ENCODE measurements around the gene GPR62. TPM values are rescaled to one million over a fixed set of nuclear protein-coding genes. Genes with fewer than 3 reads are reported as not detected.
"Not testable (repeated sequence)": the region's sequence is repeated elsewhere in the genome, so short reads cannot be mapped to it uniquely, and the experiment has no call there.

GPR62 gene, protein sequence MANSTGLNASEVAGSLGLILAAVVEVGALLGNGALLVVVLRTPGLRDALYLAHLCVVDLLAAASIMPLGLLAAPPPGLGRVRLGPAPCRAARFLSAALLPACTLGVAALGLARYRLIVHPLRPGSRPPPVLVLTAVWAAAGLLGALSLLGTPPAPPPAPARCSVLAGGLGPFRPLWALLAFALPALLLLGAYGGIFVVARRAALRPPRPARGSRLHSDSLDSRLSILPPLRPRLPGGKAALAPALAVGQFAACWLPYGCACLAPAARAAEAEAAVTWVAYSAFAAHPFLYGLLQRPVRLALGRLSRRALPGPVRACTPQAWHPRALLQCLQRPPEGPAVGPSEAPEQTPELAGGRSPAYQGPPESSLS
- not detected in 2 replicates for total RNA-seq (2014; rRNA removed; shearing (Covaris generic); ENCODE audit: low replicate concordance)

DNA sequence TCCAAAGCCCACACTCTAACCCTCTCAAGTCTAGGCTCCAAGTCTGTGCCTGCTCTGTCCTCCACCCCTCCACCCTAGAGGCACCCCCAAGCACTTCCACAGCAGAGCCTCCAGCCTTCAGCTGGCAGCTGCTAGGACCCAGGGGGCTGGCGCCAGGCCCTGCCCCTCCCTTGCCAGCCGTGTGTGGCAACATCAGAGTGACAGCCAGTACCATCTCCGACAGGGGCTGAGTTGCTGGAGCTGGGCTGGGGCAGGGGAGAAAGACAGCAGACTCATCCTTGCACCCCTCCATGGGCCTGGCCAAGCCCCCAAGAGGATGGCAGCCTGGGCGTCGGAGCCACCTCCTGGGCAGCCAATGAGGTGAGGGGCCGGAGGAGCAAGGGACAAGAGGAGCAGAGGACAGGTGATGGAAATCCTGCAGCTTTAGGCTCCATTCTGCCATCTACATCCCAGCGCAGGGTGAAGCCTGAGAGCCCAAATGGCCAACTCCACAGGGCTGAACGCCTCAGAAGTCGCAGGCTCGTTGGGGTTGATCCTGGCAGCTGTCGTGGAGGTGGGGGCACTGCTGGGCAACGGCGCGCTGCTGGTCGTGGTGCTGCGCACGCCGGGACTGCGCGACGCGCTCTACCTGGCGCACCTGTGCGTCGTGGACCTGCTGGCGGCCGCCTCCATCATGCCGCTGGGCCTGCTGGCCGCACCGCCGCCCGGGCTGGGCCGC is at the start of gene GPR62:
Gene GPR62 (plus strand): TSS at position 207 of the 718 bp plus-strand sequence. CDS start 272 bp downstream, at position 479.
- in situ Hi-C loops (cut with HindIII; ENCODE audit: low pct_unique_long_range_greater_than_20kb, low sequenced_read_pairs) = no loop called here
- no peak for DNase-seq (ENCODE audit: low read depth)

DNA sequence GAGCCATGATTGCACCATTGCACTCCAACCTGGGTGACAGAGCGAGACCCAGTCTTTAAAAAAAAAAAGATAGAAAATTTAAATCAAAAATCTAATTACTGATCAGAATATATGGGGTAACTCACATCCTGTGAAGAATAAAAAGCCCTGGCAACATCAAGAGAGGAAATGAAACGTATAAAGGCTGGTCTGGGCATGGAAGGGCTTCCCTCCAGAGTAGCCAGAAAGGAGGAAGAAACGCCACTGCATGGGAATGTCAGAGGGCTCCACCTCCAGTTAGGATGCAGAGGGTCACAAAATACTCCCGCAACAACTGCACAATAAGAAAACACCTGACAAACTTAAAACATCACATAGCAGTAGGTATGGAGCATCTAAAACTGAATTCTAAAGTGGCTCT is 47.2 kb upstream of the GPR62 start:
- DNase-seq (ENCODE audit: low read depth) = no peak
- in situ Hi-C loops (cut with HindIII; ENCODE audit: low pct_unique_long_range_greater_than_20kb, low sequenced_read_pairs) = no loop called here

DNA sequence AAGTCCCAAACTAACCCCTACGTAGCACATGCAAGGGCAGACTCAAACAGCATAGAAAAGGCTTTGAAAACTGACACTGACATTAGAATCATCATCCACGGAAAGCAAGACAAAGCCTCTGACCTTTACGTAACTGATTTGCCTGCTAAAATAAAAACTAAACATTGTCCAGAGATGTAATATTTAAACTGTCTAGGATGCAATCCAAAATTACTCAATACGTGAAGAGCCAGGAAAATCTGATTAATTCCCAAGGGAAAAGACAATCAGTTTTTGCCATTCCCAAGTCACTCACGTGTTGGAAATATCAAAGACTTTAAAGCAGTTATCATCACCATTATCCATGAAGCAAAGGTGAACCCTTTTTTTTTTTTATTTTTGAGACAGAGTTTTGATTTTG is 38.8 kb upstream of the GPR62 start:
- in situ Hi-C loops (cut with HindIII; ENCODE audit: low pct_unique_long_range_greater_than_20kb, low sequenced_read_pairs) = no loop called here
- no peak for DNase-seq (ENCODE audit: low read depth)

DNA sequence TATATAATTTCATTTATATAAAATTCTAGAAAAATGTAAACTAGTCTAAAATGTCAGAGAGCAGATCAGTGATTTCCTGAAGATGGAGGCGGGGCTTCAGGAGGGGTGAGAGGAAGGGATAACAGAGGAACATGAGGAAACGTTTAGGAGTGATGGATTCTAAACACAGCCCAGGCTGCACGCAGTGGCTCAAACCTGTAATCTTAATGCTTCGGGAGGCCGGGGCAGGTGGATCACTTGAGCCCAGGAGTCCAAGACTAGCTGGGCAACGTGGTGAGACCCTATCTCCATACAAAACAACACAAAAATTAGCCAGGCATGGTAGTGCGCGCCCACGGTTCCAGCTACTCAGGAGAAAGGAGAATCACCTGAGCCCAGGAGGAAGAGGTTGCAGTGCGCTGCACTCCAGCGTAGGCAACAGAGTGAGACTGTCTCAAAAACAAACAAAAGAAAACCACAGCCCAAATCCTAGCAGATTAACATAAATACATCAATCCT is 34.1 kb upstream of the GPR62 start:
- in situ Hi-C loops (cut with HindIII; ENCODE audit: low pct_unique_long_range_greater_than_20kb, low sequenced_read_pairs) = no loop called here
- no peak for DNase-seq (ENCODE audit: low read depth)

DNA sequence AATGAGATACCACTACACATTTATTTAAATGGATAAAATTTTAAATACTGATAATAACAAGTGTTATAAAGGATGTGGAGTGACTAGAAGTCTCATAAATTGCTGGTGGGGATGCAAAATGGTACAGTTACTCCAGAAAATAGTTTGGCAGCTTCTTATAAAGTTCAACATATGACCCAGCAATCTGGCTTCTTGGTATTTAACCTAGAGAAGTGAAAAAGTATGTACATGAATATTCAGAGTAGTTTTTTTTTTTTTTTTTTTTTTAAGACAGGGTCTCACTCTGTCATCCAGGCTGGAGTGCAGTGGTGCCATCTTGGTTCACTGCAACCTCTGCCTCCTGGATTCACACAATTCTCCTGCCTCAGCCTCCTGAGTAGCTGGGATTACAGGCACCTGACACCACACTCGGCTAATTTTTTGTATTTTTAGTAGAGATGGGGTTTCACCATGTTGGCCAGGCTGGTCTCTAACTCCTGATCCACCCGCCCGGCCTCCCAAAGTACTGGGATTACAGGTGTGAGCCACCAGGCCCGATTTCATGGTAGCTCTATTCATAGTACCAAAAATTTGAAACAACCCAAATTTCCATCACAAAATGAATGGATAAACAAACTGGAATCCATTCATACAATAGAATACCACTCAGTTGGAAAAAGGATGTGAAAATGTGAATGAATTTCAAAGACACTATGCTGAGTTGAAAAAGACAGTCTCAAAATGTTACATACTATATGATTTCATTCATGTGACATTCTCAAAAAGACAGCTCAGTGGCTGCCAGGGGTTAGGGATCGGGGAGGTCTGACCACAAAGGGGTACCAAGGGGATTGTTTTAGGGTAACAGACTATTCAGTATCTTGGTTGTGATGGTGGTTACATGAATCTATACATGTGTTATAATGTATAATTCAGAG is 27.9 kb upstream of the GPR62 start:
- in situ Hi-C loops (cut with HindIII; ENCODE audit: low pct_unique_long_range_greater_than_20kb, low sequenced_read_pairs) = no loop called here
- DNase-seq (ENCODE audit: low read depth) = no peak

DNA sequence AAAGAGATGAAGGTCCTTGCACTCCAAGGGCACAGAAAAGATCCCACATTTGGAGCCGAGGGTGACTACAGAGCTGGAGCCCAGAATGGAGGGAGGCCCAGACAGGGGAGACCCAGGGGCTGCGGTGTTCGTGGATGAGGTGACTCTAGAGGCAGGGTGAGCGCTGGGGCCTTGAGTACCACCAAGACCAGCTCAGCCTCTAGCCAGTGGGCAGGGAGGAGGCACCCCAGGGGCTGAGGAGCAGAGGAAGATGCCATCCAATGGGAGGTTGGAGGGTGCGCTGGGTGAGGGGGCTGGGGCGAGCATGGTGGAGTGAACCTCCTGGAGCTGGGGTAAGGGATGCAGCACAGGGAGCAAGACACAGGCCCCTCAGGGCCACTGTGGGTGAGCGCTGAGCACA is 26.7 kb upstream of the GPR62 start:
- in situ Hi-C loops (cut with HindIII; ENCODE audit: low pct_unique_long_range_greater_than_20kb, low sequenced_read_pairs) = no loop called here
- no peak for DNase-seq (ENCODE audit: low read depth)

DNA sequence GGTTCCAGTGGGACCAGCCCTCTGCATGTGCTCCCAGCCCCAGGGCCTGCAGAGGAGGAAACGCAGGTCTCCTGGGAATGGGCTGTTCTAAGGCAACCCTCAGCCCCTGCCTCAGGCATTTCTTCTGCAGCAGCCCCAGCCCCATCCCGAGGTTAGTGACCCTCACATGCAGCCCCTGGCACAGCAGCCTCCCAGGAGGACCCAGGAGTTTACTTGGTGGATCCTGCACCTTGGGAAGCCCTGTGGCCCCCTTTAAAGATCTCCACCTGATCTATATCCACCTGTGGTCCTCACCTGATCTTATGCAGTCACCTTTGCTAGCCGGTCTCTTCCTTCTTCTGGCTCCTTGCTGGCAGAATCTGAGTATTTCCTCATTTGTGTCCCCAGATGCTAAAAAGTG is 26.2 kb upstream of the GPR62 start:
- DNase-seq (ENCODE audit: low read depth); in situ Hi-C loops (cut with HindIII; ENCODE audit: low pct_unique_long_range_greater_than_20kb, low sequenced_read_pairs): not testable (repeated sequence)

DNA sequence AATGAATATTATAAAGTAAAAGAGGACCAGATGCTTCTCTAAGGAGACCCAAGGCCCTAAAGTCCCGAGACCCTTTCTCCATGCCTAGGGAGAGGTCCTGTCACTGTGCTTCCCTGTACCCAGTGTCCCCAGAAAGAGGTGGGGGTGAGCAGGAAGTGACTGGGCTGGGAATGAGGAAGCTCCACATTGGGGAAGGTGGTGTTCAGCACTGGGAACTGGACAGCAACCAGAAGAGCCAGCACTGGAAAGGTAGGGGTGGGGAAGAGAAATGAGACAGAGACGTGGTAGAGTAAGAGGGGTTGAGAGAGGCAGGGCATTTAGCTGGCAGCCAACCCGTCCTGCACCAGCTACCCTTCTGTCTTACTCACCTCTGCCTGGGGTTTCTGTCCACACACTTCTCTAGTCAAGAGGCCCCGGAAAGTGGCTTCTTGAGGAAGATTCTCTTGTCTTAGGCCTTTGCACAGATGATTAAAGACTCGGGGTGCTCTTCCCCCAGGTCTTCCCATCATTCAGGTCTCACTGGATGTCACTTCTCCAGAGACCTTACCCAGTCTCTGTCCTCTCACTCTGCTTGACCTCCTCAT is 25.7 kb upstream of the GPR62 start:
- in situ Hi-C loops (cut with HindIII; ENCODE audit: low pct_unique_long_range_greater_than_20kb, low sequenced_read_pairs) = no loop called here
- peak; percentile 33 for DNase-seq (ENCODE audit: low read depth)

DNA sequence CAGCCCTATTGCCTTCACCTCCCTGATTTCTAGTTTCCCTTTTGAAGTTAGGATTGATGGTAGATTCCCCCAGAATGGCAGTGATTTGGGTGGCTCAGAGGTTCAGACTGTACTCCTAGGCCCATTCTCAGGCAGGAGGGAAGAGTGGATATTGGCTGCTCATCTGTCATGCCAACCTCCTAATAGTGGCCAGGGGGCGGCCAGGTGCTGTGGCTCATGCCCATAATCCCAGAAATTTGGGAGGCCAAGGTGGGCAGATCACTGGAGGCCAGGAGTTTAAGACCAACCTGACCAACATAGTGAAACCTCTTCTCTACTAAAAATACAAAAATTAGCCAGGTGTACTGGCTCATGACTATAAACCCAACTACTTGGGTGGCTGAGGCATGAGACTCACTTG is 24.7 kb upstream of the GPR62 start:
- in situ Hi-C loops (cut with HindIII; ENCODE audit: low pct_unique_long_range_greater_than_20kb, low sequenced_read_pairs) = no loop called here
- DNase-seq (ENCODE audit: low read depth) = no peak

DNA sequence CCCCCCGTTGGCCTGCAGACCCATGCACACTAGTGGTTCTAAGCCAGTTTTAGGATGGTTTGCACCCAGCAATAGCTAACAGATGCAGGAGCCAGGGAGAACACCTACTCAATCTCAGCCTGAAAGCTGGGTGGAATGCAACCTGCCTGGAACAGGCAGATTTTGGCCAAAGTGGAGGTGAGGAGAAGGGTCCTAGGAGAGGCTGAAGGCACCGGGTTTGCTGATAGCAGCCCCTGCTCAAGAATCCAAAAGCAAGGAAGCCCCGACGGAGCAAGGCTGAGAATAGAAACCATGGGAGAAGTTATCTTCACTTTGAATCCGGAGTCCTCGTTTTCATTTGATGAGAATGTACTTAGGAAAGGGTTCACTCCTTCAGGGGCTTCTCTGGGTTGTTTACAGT is 23.4 kb upstream of the GPR62 start:
- DNase-seq (ENCODE audit: low read depth) = no peak
- in situ Hi-C loops (cut with HindIII; ENCODE audit: low pct_unique_long_range_greater_than_20kb, low sequenced_read_pairs) = no loop called here

DNA sequence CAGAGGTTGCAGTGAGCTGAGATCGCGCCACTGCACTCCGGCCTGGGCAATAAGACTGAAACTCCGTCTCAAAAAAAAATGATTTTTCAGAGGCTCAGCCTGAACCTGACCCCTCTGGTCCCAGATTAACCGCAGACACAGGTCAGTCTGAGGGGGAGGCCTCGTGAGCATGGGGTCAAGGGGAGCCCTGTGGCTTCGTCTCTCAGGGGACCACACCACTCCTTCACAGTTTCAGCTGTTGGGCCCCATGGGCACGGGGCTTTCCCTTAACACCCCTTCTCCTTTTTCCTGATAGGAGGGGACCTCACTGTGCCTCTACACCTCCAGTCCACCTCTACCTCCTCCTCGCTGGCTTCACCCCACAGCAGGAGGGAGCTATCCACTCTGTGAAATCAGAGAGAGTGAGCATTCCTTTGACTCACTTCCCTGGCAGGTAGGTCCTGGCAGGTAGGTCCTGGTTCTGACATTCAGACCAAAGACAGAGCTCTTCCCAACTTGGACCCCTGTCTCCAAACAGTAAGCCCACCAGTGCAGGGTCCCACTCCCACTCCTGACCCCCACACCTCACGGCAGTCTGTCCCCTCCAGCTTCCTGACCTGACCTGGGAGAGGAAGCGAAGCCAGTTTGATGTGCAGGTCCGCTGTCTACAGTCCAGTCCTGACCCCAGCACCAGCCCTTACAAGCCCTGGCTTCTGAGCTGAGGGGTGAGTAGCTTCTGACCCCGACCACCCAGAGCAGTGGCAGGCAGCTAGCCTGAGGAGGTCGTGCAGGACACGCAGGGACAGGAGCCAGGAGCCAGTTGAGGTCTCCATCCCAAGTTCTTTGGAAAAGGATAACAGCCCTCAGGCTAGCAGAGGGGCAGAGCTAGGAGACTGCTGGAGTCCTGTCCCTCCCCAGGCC is 22.5 kb upstream of the GPR62 start:
- in situ Hi-C loops (cut with HindIII; ENCODE audit: low pct_unique_long_range_greater_than_20kb, low sequenced_read_pairs) = no loop called here

DNA sequence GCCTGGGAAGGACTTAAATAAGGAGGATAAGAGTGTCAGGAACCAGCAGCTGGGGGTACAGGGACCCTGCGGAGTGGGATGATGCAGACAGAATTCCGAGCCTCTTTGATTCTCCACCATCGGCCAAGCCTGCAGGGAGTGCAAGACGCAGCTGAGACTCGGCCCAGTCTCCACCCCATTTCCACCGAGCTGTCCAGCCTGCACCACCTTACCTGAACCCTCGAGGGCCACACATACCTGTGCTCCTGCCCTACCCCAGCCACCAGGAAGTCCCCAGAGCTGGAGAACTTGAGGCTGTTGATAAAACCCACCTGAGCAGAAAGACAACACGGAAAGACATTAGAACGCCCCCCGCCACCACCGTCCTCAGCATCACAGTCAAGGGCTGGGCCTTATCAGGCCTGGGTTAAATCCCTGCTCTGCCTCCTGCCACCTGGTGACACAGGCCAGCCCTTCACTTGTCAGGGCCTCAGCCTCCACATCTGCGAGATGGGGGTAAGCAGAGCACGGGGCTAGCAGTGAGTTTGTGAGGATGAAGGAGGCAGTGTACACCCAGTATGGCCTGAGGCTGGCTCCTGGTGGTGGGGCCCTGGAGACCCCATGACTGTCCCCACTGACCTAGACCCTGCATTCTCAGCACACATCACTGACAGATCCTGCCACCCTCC is 21.6 kb upstream of the GPR62 start:
- no peak for DNase-seq (ENCODE audit: low read depth)
- in situ Hi-C loops (cut with HindIII; ENCODE audit: low pct_unique_long_range_greater_than_20kb, low sequenced_read_pairs) = no loop called here

More for the DNA sequence above, 22.5 kb upstream of the GPR62 start:
- DNase-seq (ENCODE audit: low read depth) = no peak

DNA sequence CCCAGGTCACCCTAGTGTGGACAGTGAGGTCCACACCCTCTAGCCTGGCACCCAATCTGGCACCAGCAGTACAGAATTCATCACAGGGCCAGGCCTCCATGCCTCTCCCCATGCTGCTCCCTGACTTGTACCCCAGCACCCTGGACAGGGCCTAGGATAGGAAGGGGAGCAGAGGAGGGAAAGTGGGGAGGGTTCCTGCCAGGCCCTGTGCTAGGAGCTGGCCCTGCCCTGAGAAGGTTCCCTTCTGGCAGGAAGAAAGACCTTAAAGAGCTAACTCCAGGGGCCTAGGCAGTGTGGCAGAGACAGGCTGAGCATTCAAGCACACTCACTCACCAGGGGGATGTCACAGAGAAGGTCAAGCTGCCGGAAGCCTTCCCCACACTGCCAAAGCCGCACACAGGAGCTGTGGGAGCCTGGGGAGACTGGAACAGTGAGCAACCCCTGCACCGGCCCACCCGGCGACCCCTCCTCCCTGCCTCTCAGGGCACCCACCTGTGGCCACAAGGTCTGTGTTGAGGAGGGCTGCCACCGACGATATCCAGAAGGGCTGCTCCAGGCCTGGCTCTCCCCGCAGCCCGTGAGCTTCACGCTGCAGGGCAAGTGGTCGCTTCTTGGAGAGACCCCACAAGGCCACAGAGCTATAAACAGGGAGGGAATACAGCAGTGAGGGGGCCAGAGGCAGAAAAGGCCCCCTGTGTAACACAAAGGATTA is 20.9 kb upstream of the GPR62 start:
- DNase-seq (ENCODE audit: low read depth) = no peak
- in situ Hi-C loops (cut with HindIII; ENCODE audit: low pct_unique_long_range_greater_than_20kb, low sequenced_read_pairs) = no loop called here

DNA sequence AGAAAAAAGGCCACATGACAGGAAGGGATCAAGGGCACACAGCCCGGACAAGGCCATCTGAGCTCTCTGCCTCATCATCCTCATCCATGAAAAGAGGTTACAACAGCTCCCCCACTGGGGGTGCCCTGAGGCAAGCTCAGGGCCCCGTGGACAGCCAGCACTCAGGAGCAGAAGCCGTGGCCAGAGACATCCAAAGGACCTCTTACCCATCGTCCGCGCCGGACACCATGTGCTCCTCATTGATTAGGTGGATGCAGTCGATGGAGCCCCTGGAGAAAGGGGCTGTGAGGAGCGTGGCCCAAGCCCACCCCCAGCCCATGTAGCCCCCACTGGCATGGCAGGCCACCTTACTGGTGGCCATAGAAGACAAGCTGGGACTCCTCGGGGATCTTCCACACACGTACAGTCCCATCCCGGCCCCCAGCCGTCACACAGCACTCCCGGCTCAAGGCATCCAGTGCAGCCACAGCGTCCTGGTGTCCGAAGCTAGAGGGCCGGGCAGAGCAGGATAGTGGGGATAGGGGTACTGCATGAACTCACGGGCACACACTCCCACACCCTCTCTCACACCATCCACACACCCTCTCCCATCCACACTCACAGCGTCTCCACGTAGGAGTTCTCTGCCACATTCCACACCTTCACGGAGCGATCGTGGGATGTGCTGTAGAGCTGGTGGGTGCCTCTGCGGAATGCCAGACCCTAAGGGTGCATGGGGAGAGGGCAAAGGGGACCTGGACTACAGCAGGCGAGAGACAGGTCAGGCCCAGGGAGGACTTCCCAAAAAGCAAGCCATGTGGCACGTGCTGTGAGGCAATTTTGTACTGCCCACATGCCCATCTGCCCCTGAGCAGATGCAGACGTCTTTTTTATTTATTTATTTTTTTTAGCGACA is 19.9 kb upstream of the GPR62 start:
- in situ Hi-C loops (cut with HindIII; ENCODE audit: low pct_unique_long_range_greater_than_20kb, low sequenced_read_pairs) = no loop called here
- no peak for DNase-seq (ENCODE audit: low read depth)

Data from Caki2 (cell line).